Measurements from ENCODE around the gene SPAG4.

Gene SPAG4

GRCh38 chr20:35586751-35587425 is 28.7 kb upstream of the SPAG4 start:
- ChIA-PET CTCF (no interaction called here), POLR2A (no interaction called here)

DNA sequence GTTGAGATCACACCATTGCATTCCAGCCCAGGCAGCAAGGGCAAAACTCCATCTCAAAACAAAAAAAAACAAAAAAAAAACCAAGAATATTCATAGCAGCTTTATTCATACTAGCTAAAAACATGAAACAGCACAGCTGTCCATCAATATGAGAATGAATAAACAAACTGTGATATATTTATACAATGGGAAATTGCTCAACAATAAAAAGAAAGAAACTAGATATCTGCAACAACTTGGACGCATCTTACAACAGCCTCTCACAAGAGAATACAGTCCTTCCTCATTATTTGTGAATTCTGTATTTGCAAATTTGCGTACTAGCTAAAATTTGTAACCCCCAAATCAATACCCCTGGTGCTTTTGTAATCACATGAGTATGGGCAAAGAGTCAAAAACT is 28.2 kb upstream of the SPAG4 start:
- ChIA-PET CTCF (interaction anchor here (0.9 kb wide), 1 partner anchor 32 kb away, joined by 3 read pairs; no protein-coding TSS in a partner anchor), POLR2A (interaction anchor here (1.5 kb wide), 1 partner anchor 46 kb away, joined by 3 read pairs; the partner anchor contains the start of gene ERGIC3)
- DNase-seq (ENCODE audit: extremely low spot score), result no peak
- TF ChIP-seq FOXK2 (IDR thresholded peaks at IDR 0.05) (no peak), FOXA1 (IDR thresholded peaks at IDR 0.05) (no peak), SP1 (IDR thresholded peaks at IDR 0.05) (no peak), BHLHE40 (IDR thresholded peaks at IDR 0.05; ENCODE audit: borderline replicate concordance) (no peak), NFRKB (IDR thresholded peaks at IDR 0.05) (no peak), ELF4 (IDR thresholded peaks at IDR 0.05) (no peak), CTBP1 (IDR thresholded peaks at IDR 0.05; ENCODE audit: borderline replicate concordance) (no peak), TARDBP (IDR thresholded peaks at IDR 0.05) (no peak), LEF1 (IDR thresholded peaks at IDR 0.05; ENCODE audit: borderline replicate concordance) (no peak), SUZ12 (IDR thresholded peaks at IDR 0.05) (no peak), ARNT (IDR thresholded peaks at IDR 0.05) (no peak), HDGF (IDR thresholded peaks at IDR 0.05; ENCODE audit: borderline replicate concordance) (no peak), FOXM1 (IDR thresholded peaks at IDR 0.05; ENCODE audit: borderline replicate concordance) (no peak), L3MBTL2 (conservative IDR thresholded peaks at IDR 0.05) (no peak), ZNF384 (IDR thresholded peaks at IDR 0.05) (no peak)
- TF ChIP-seq, protein P1, sequence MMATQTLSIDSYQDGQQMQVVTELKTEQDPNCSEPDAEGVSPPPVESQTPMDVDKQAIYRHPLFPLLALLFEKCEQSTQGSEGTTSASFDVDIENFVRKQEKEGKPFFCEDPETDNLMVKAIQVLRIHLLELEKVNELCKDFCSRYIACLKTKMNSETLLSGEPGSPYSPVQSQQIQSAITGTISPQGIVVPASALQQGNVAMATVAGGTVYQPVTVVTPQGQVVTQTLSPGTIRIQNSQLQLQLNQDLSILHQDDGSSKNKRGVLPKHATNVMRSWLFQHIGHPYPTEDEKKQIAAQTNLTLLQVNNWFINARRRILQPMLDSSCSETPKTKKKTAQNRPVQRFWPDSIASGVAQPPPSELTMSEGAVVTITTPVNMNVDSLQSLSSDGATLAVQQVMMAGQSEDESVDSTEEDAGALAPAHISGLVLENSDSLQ (IDR thresholded peaks at IDR 0.05), result no peak

More at GRCh38 chr20:35586751-35587425, 28.7 kb upstream of the SPAG4 start:
- TF ChIP-seq ZNF384 (IDR thresholded peaks at IDR 0.05), result no peak
- no peak for TF ChIP-seq SUZ12 (IDR thresholded peaks at IDR 0.05)
- TF ChIP-seq L3MBTL2 (conservative IDR thresholded peaks at IDR 0.05), result no peak
- TF ChIP-seq FOXM1 (IDR thresholded peaks at IDR 0.05; ENCODE audit: borderline replicate concordance), result no peak
- TF ChIP-seq TARDBP (IDR thresholded peaks at IDR 0.05), result no peak
- TF ChIP-seq NFRKB (IDR thresholded peaks at IDR 0.05), result no peak
- no peak for TF ChIP-seq SP1 (IDR thresholded peaks at IDR 0.05)
- no peak for TF ChIP-seq ELF4 (IDR thresholded peaks at IDR 0.05)
- no peak for TF ChIP-seq BHLHE40 (IDR thresholded peaks at IDR 0.05; ENCODE audit: borderline replicate concordance)
- TF ChIP-seq LEF1 (IDR thresholded peaks at IDR 0.05; ENCODE audit: borderline replicate concordance), result no peak
- TF ChIP-seq HDGF (IDR thresholded peaks at IDR 0.05; ENCODE audit: borderline replicate concordance), result no peak
- TF ChIP-seq CTBP1 (IDR thresholded peaks at IDR 0.05; ENCODE audit: borderline replicate concordance), result no peak
- no peak for TF ChIP-seq ARNT (IDR thresholded peaks at IDR 0.05)
- no peak for TF ChIP-seq FOXA1 (IDR thresholded peaks at IDR 0.05)
- TF ChIP-seq FOXK2 (IDR thresholded peaks at IDR 0.05), result no peak
- TF ChIP-seq, protein P1 (IDR thresholded peaks at IDR 0.05), result no peak
- no peak for DNase-seq (ENCODE audit: extremely low spot score)

DNA sequence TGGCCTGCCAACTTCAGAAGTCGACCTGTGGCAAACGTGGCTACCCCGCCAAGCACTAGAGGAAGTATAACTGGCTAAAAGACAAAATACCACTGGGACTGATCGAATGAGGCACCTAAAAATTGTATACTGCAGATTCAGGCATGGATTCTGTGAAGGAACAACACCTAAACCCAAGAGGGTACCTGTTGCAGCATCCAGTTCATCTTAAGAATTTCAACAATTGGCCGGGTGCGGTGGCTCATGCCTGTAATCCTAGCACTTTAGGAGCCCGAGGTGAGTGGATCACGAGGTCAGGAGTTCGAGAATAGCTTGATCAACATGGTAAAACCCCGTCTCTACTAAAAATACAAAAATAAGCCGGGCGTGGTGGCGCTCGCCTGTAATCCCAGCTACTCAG is 27.2 kb upstream of the SPAG4 start:
- ChIA-PET POLR2A (interaction anchor here (1.5 kb wide), 1 partner anchor 47 kb away, joined by 3 read pairs; the partner anchor contains the start of gene ERGIC3), CTCF (interaction anchor here (0.9 kb wide), 1 partner anchor 31 kb away, joined by 3 read pairs; no protein-coding TSS in a partner anchor)
- DNase-seq (ENCODE audit: extremely low spot score), result no peak
- TF ChIP-seq HDGF (IDR thresholded peaks at IDR 0.05; ENCODE audit: borderline replicate concordance), result no peak

GRCh38 chr20:35592339-35592974 is 23.2 kb upstream of the SPAG4 start:
- POLR2A ChIA-PET, result interaction anchor here (1.4 kb wide), 1 partner anchor 51 kb away, joined by 3 read pairs; the partner anchor contains the start of gene ERGIC3
- CTCF ChIA-PET, result no interaction called here
- TF ChIP-seq SP1 (IDR thresholded peaks at IDR 0.05), result no peak
- no peak for TF ChIP-seq FOXM1 (IDR thresholded peaks at IDR 0.05; ENCODE audit: borderline replicate concordance)
- no peak for TF ChIP-seq LEF1 (IDR thresholded peaks at IDR 0.05; ENCODE audit: borderline replicate concordance)
- no peak for TF ChIP-seq ELF4 (IDR thresholded peaks at IDR 0.05)
- TF ChIP-seq ZNF384 (IDR thresholded peaks at IDR 0.05), result no peak
- TF ChIP-seq FOXA1 (IDR thresholded peaks at IDR 0.05), result no peak
- TF ChIP-seq, protein P1 (IDR thresholded peaks at IDR 0.05), result no peak
- no peak for TF ChIP-seq CTBP1 (IDR thresholded peaks at IDR 0.05; ENCODE audit: borderline replicate concordance)
- TF ChIP-seq HDGF (IDR thresholded peaks at IDR 0.05; ENCODE audit: borderline replicate concordance), result no peak
- no peak for TF ChIP-seq NFRKB (IDR thresholded peaks at IDR 0.05)
- no peak for TF ChIP-seq TARDBP (IDR thresholded peaks at IDR 0.05)
- no peak for TF ChIP-seq ARNT (IDR thresholded peaks at IDR 0.05)
- TF ChIP-seq BHLHE40 (IDR thresholded peaks at IDR 0.05; ENCODE audit: borderline replicate concordance), result no peak
- no peak for DNase-seq (ENCODE audit: extremely low spot score)

DNA sequence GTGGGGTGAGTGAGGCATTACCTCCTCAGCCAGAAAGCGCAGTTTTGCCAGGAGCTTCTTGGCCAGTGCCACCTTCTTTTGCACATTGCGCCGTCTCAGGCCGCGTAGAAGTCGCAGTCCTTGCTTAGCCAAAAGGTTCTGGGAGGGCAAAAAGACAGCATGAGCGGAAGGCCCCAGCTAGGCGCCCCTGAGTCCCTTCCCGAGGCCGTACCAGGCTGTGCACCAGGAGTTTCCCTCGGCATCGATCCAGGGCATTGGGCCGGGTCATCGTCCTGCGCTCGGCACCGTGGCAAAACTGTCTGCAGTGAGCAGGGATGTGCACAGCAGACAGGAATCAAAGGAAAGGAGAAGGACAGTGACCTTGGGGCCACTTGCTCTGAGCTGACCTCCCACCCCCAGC is 20.2 kb upstream of the SPAG4 start:
- TF ChIP-seq FOXM1 (IDR thresholded peaks at IDR 0.05; ENCODE audit: borderline replicate concordance) (no peak), CTBP1 (IDR thresholded peaks at IDR 0.05; ENCODE audit: borderline replicate concordance) (no peak), NFRKB (IDR thresholded peaks at IDR 0.05) (no peak), SP1 (IDR thresholded peaks at IDR 0.05) (no peak)
- TF ChIP-seq, protein P1 (IDR thresholded peaks at IDR 0.05), result no peak
- CTCF ChIA-PET, result interaction anchor here (0.7 to 1.6 kb wide), 3 partner anchors 9 to 56 kb away, joined by 4 to 5 read pairs (median 4); no protein-coding TSS in a partner anchor
- DNase-seq (ENCODE audit: extremely low spot score), result no peak
- POLR2A ChIA-PET, result no interaction called here
